ENCODE results near the gene CLDN9.
A peak's percentile ranks its signal among the peaks of the same experiment; 100 is the strongest.

The CLDN9 gene

GRCh38 chr16:2974319-2975056 lies 38.2 kb upstream of the CLDN9 start:
- DNase-seq (ENCODE audit: low read depth) = no peak

GRCh38 chr16:2975161-2975795 lies 37.4 kb upstream of the CLDN9 start:
- DNase-seq (ENCODE audit: low read depth) = no peak

GRCh38 chr16:2976201-2976600 lies 36.5 kb upstream of the CLDN9 start:
- DNase-seq (ENCODE audit: low read depth) = no peak

- no peak for DNase-seq (ENCODE audit: low read depth)
These were observed 36.0 kb upstream of the CLDN9 start for GRCh38 chr16:2976673-2977072.

GRCh38 chr16:2977440-2977839 lies 35.3 kb upstream of the CLDN9 start:
- DNase-seq (ENCODE audit: low read depth) = no peak

GRCh38 chr16:2979669-2980226 lies 33.0 kb upstream of the CLDN9 start:
- DNase-seq (ENCODE audit: low read depth) = no peak

GRCh38 chr16:2980227-2981176 lies 32.2 kb upstream of the CLDN9 start, which contains the start of gene PKMYT1:
PKMYT1 (minus strand) TSS chr16:2980446; CDS start chr16:2979657, 789 bp downstream.
- DNase-seq (ENCODE audit: low read depth) = peak; percentile 89

- DNase-seq (ENCODE audit: low read depth) = no peak
These were observed 31.4 kb upstream of the CLDN9 start for GRCh38 chr16:2981177-2981898.

- no peak for DNase-seq (ENCODE audit: low read depth)
These were observed 30.8 kb upstream of the CLDN9 start for GRCh38 chr16:2981899-2982250.

GRCh38 chr16:2982402-2982801 lies 30.3 kb upstream of the CLDN9 start:
- no peak for DNase-seq (ENCODE audit: low read depth)

- peak; percentile 51 for DNase-seq (ENCODE audit: low read depth)
These were observed 29.0 kb upstream of the CLDN9 start for GRCh38 chr16:2983706-2984136.

GRCh38 chr16:2985462-2985861 lies 27.3 kb upstream of the CLDN9 start:
- DNase-seq (ENCODE audit: low read depth) = no peak

- no peak for DNase-seq (ENCODE audit: low read depth)
These were observed 26.8 kb upstream of the CLDN9 start for GRCh38 chr16:2985893-2986355.

- no peak for DNase-seq (ENCODE audit: low read depth)
These were observed 26.0 kb upstream of the CLDN9 start for GRCh38 chr16:2986623-2987188.

- DNase-seq (ENCODE audit: low read depth) = no peak
These were observed 25.4 kb upstream of the CLDN9 start for GRCh38 chr16:2987286-2987685.

- DNase-seq (ENCODE audit: low read depth) = no peak
These were observed 24.9 kb upstream of the CLDN9 start for GRCh38 chr16:2987833-2988232.

GRCh38 chr16:2988590-2989099 lies 24.1 kb upstream of the CLDN9 start:
- no peak for DNase-seq (ENCODE audit: low read depth)

GRCh38 chr16:2990891-2991290 lies 21.8 kb upstream of the CLDN9 start:
- no peak for DNase-seq (ENCODE audit: low read depth)

GRCh38 chr16:2991566-2992261 lies 21.0 kb upstream of the CLDN9 start:
- no peak for DNase-seq (ENCODE audit: low read depth)

- no peak for DNase-seq (ENCODE audit: low read depth)
These were observed 20.2 kb upstream of the CLDN9 start for GRCh38 chr16:2992383-2993081.
